ENCODE measurements around the gene BACE1-AS. TPM values are rescaled to one million over a fixed set of nuclear protein-coding genes. Genes with fewer than 3 reads are reported as not detected.
"Not testable (repeated sequence)": the region's sequence is repeated elsewhere in the genome, so short reads cannot be mapped to it uniquely, and the experiment has no call there.

The BACE1-AS gene
- 3.6 TPM for polyA plus RNA-seq (2012; ENCODE audit: missing spikeins)

- no peak for TF ChIP-seq POLR2A (IDR thresholded peaks at IDR 0.05; ENCODE audit: low read depth, low read length)
- no peak for TF ChIP-seq POLR2AphosphoS5 (IDR thresholded peaks at IDR 0.05; ENCODE audit: low read depth, low read length)
- FAIRE-seq (no peak), DNase-seq (ENCODE audit: insufficient read length) (no peak)
These were observed at the start of gene BACE1-AS for GRCh38 chr11:117290809-117291396. BACE1-AS (plus strand) TSS chr11:117291346.

DNA sequence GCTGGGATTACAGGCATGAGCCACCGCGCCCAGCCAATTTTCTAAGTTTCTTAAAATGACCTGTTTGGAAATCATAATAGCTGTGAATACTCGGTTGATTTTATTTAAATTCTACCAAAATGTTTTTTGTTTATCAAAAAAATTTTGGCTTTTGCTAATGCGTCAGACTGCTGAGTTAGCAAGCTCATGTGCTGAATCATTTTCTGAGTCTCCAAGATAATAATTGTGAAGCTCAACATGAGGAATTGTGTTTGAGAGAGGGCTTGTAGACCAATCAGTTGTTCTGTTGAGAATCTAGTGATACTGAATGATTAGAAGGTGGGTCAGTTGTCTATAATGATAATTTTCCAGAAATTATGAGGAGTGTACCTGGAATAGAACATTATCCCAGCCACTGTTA is 42.8 kb upstream of the BACE1-AS start:
- FAIRE-seq (no peak), DNase-seq (ENCODE audit: insufficient read length) (no peak)
- no peak for TF ChIP-seq TAF1 (IDR thresholded peaks at IDR 0.05; ENCODE audit: borderline replicate concordance, low read depth, low read length)
- no peak for TF ChIP-seq POLR2AphosphoS5 (IDR thresholded peaks at IDR 0.05; ENCODE audit: low read depth, low read length)

DNA sequence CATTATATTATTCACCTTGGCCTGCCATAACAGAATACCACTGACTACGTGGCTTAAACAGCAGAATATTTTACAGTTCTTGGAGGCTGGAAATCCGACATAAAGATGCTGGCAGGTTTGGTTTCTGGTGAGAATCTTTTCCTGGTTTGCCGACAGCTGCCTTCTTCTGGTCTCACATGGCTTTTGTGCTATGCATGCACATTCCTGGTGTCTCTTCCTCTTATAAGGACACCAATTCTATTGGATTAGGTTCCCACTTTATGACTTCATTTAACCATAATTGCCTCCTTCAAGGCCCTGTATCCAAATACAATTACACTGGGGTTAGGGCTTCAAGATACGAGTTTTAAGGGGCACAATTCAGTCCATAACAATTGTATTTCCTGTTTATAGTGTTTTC is 41.6 kb upstream of the BACE1-AS start:
- FAIRE-seq (no peak), DNase-seq (ENCODE audit: insufficient read length) (no peak)
- TF ChIP-seq TAF1 (IDR thresholded peaks at IDR 0.05; ENCODE audit: borderline replicate concordance, low read depth, low read length) (no peak), POLR2AphosphoS5 (IDR thresholded peaks at IDR 0.05; ENCODE audit: low read depth, low read length) (no peak), POLR2A (IDR thresholded peaks at IDR 0.05; ENCODE audit: low read depth, low read length) (no peak)

DNA sequence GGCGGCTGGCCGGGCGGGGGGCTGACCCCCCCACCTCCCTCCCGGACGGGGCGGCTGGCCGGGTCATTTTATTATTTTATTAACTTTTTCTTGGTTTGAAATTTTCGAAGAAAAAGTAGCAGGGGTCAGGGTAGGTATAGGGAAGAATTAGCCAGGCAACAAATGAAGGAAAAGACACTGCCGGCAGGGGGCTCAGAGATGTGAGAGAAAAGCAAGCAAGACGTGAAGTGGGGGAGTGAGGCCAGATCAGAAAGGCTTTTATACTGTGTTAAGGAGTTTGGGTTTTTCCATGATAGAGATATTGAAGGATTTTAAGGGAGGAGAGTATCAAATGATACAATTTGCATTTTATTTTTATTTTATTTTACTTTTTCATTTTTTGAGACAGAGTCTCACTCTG is 39.6 kb upstream of the BACE1-AS start:
- DNase-seq (ENCODE audit: insufficient read length), result no peak
- FAIRE-seq, result no peak
- no peak for TF ChIP-seq POLR2A (IDR thresholded peaks at IDR 0.05; ENCODE audit: low read depth, low read length)
- TF ChIP-seq POLR2AphosphoS5 (IDR thresholded peaks at IDR 0.05; ENCODE audit: low read depth, low read length), result no peak
- no peak for TF ChIP-seq TAF1 (IDR thresholded peaks at IDR 0.05; ENCODE audit: borderline replicate concordance, low read depth, low read length)

- no peak for DNase-seq (ENCODE audit: insufficient read length)
- no peak for FAIRE-seq
- TF ChIP-seq POLR2A (IDR thresholded peaks at IDR 0.05; ENCODE audit: low read depth, low read length), result no peak
- no peak for TF ChIP-seq TAF1 (IDR thresholded peaks at IDR 0.05; ENCODE audit: borderline replicate concordance, low read depth, low read length)
- no peak for TF ChIP-seq POLR2AphosphoS5 (IDR thresholded peaks at IDR 0.05; ENCODE audit: low read depth, low read length)
These were observed 35.2 kb upstream of the BACE1-AS start for GRCh38 chr11:117255966-117256365.

GRCh38 chr11:117256573-117256972 is 34.6 kb upstream of the BACE1-AS start:
- DNase-seq (ENCODE audit: insufficient read length) (no peak), FAIRE-seq (no peak)
- TF ChIP-seq POLR2AphosphoS5 (IDR thresholded peaks at IDR 0.05; ENCODE audit: low read depth, low read length), result no peak
- no peak for TF ChIP-seq TAF1 (IDR thresholded peaks at IDR 0.05; ENCODE audit: borderline replicate concordance, low read depth, low read length)
- no peak for TF ChIP-seq POLR2A (IDR thresholded peaks at IDR 0.05; ENCODE audit: low read depth, low read length)

DNA sequence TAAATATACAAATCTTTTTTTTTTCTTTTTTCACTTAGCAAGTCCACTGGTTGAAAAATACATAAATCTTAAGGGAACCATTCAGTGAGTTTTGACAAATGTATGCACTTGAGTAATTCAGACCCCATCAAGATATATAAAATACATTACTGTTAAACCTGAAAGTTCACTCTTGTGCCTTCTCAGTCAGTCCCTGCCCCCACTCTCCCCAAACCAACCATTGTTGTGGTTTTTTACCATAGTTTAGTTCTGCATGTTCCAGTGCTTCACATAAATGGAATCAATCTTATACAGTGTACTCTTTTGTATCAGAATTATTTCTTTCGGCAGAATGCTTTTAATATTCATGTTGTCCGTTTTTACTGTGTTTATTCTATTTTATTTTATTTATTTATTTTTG is 32.6 kb upstream of the BACE1-AS start:
- no peak for FAIRE-seq

DNA sequence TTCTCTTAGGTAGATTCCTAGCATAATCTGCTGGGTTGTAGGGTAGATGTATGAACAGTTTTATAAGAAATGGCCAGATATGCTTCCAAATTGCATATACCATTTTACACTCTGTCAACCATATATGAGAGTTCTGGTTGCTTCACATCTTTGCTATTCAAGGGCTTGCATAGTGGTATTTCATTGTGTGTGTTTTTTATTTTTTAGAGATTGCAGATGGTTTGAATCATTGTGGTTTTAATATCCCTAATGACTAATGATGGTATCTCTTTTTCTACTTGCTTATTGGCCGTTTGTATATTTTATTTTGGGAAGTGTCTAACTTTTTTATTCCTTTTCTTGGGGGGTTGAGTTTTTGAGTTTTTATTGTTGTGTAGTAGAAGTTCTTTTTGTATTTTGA is 31.7 kb upstream of the BACE1-AS start:
- no peak for DNase-seq (ENCODE audit: insufficient read length)
- TF ChIP-seq POLR2AphosphoS5 (IDR thresholded peaks at IDR 0.05; ENCODE audit: low read depth, low read length) (no peak), TAF1 (IDR thresholded peaks at IDR 0.05; ENCODE audit: borderline replicate concordance, low read depth, low read length) (no peak), POLR2A (IDR thresholded peaks at IDR 0.05; ENCODE audit: low read depth, low read length) (no peak)
- FAIRE-seq, result peak; percentile 5

More for the DNA sequence above, 32.6 kb upstream of the BACE1-AS start:
- no peak for TF ChIP-seq POLR2A (IDR thresholded peaks at IDR 0.05; ENCODE audit: low read depth, low read length)
- no peak for TF ChIP-seq TAF1 (IDR thresholded peaks at IDR 0.05; ENCODE audit: borderline replicate concordance, low read depth, low read length)
- DNase-seq (ENCODE audit: insufficient read length), result no peak

GRCh38 chr11:117264624-117265323 is 26.4 kb upstream of the BACE1-AS start:
- not testable (repeated sequence) for FAIRE-seq; DNase-seq (ENCODE audit: insufficient read length)

DNA sequence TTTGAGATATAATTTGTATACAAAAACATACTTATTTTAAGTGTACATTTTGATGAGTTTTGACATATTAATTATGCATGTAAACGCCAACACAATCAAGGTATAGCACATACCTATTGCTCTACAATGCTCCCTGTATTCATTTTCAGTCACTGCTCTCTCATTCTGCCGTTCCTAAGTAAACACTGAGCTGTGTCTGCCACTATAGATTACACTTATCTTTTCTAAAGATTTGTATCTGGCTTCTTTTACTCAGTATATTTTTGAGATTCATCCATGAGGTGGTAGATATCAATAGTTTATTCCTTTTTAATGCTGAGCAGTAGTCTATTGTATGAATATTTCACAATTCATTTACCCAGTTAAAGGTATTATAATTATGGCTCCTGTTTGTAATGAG is 25.4 kb upstream of the BACE1-AS start:
- TF ChIP-seq POLR2AphosphoS5 (IDR thresholded peaks at IDR 0.05; ENCODE audit: low read depth, low read length) (no peak), TAF1 (IDR thresholded peaks at IDR 0.05; ENCODE audit: borderline replicate concordance, low read depth, low read length) (no peak), POLR2A (IDR thresholded peaks at IDR 0.05; ENCODE audit: low read depth, low read length) (no peak)
- FAIRE-seq (no peak), DNase-seq (ENCODE audit: insufficient read length) (no peak)

GRCh38 chr11:117269856-117270255 is 21.3 kb upstream of the BACE1-AS start:
- FAIRE-seq (no peak), DNase-seq (ENCODE audit: insufficient read length) (no peak)
- TF ChIP-seq POLR2A (IDR thresholded peaks at IDR 0.05; ENCODE audit: low read depth, low read length), result no peak
- TF ChIP-seq POLR2AphosphoS5 (IDR thresholded peaks at IDR 0.05; ENCODE audit: low read depth, low read length), result no peak
- TF ChIP-seq TAF1 (IDR thresholded peaks at IDR 0.05; ENCODE audit: borderline replicate concordance, low read depth, low read length), result no peak

DNA sequence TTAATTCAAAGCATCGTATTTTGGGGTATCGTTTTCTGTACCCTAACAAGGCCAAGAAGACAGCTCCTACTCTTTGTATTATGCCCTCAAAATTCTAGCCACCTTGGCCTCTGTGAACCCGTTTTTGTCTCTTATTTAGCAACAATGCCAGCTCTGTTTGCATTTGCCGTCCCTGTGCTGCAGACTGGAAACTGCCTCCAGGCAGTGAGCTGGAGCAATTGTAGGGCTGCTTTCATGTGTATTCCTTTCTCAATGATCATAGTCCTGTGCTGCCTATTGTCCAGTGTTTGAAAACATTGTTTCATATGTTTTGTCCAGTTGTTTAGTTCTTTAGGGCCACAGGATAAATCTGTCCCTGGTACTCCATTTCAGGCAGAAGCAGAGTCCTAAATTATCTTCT is 19.9 kb upstream of the BACE1-AS start:
- FAIRE-seq (no peak), DNase-seq (ENCODE audit: insufficient read length) (no peak)
- no peak for TF ChIP-seq POLR2A (IDR thresholded peaks at IDR 0.05; ENCODE audit: low read depth, low read length)
- no peak for TF ChIP-seq TAF1 (IDR thresholded peaks at IDR 0.05; ENCODE audit: borderline replicate concordance, low read depth, low read length)
- TF ChIP-seq POLR2AphosphoS5 (IDR thresholded peaks at IDR 0.05; ENCODE audit: low read depth, low read length), result no peak

- FAIRE-seq, result not testable (repeated sequence)
These were observed 19.0 kb upstream of the BACE1-AS start for GRCh38 chr11:117272175-117272574.

More at GRCh38 chr11:117272175-117272574, 19.0 kb upstream of the BACE1-AS start:
- not testable (repeated sequence) for DNase-seq (ENCODE audit: insufficient read length)

Data from GM12892 (cell line).